Activated CD4-positive, alpha-beta T cell treated with anti-CD3 and anti-CD28 coated beads, Interleukin-10, Interleukin-2, amounts not matched to agents 100 ng/mL and 50 ng/mL, durations not matched to agents 16 hours and 8 hours (primary cell): ENCODE results near the gene ZNF443.
A peak's percentile ranks its signal among the peaks of the same experiment; 100 is the strongest.
"Not testable (repeated sequence)": the region's sequence is repeated elsewhere in the genome, so short reads cannot be mapped to it uniquely, and the experiment has no call there.

Source experiments
- DNase-seq: peaks from one replicate; pipeline ENCODE4 v3.0.0-alpha.2; 2020

The ZNF443 gene

GRCh38 chr19:12411893-12412292 is 28.9 kb downstream of the ZNF443 start:
- no peak for DNase-seq

GRCh38 chr19:12400633-12401502 is 40.0 kb downstream of the ZNF443 start, which contains the start of gene ZNF799:
ZNF799 (minus strand) TSS chr19:12401271; CDS start chr19:12401070, 201 bp downstream.
- DNase-seq, result peak; percentile 92

- peak; percentile 3 for DNase-seq
These were observed 40.8 kb downstream of the ZNF443 start for GRCh38 chr19:12399901-12400632.

- not testable (repeated sequence) for DNase-seq
These were observed 49.7 kb downstream of the ZNF443 start for GRCh38 chr19:12391148-12391547.

- DNase-seq, result not testable (repeated sequence)
These were observed 54.5 kb downstream of the ZNF443 start for GRCh38 chr19:12386365-12386764.

- no peak for DNase-seq
These were observed 60.4 kb downstream of the ZNF443 start for GRCh38 chr19:12380444-12380737.

GRCh38 chr19:12379732-12380443 is 60.9 kb downstream of the ZNF443 start:
- no peak for DNase-seq
